T-helper 2 cell treated with Interferon-gamma antibody and Interleukin-4, amounts not matched to agents 100 ng/mL and 5 ng/mL, for 36 hours (primary cell): ENCODE results near the gene SNCA. TPM values are rescaled to one million over a fixed set of nuclear protein-coding genes. Genes with fewer than 3 reads are reported as not detected.

Experiments
- intact Hi-C: fragments of 100-400 bp; cut with micrococcal nuclease; formaldehyde crosslinking; loops from one replicate; pipeline ENCODE4 v1.15.1; 2023
- total RNA-seq: library from RNA; stranded (reverse); gene quantifications from 2 replicates; pipeline ENCODE4 v1.2.3, GENCODE V29; 2022

Gene SNCA
- 3.3 and 4.6 TPM in 2 replicates for total RNA-seq

DNA sequence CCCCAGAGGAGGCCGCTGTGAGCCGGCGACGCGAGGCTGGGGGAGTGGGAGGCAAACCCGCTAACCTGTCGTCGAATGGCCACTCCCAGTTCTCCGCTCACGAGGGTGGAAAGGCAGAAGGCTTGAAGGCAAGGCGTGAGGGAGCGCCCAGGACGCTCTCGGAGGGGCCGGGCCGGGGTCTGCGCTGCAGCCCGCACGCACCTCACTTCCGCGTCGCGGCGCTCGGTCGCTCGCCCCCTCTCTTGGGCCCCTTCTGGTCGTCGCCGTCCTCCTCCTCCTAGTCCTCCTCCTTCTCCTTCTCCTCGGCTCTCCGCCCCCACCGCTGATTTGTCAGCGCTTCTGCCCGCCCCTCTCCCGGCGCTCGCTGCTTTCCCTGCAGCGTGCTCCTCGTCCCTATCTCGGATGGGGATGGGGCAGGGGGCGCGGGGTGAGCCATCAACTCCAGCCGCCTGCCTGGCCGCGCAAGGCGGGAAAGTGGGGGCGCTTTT, at the start of gene SNCA:
SNCA (minus strand) TSS at position 265 of the 488 bp plus-strand sequence. CDS start 1,494 bp downstream, outside the sequence.
- intact Hi-C loops: loop anchor here (5.0 to 10.0 kb wide), 2 partner anchors 220 to 542 kb away; no protein-coding TSS in a partner anchor

DNA sequence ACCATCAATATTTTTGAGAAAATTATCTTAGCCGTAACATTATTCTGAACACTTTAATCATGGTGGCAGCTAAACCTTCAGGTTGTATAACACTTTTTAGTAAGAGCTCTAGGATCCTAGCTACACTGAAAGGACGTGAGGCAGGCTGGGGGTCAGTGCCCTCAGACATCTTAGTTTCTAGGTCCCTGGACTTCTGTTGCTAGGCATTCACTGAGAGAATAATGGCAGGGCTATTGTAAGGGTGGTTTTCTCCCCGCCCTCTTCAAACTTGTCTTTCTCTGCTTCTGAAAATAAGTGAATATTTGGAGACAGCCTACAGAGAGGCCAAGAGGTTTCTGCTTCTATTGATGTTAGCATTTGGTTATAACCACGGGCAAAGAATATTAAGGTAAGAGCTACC, 42.3 kb upstream of the SNCA start:
- intact Hi-C loops: no loop called here

GRCh38 chr4:89878611-89879010, 41.6 kb upstream of the SNCA start:
- intact Hi-C loops: no loop called here

DNA sequence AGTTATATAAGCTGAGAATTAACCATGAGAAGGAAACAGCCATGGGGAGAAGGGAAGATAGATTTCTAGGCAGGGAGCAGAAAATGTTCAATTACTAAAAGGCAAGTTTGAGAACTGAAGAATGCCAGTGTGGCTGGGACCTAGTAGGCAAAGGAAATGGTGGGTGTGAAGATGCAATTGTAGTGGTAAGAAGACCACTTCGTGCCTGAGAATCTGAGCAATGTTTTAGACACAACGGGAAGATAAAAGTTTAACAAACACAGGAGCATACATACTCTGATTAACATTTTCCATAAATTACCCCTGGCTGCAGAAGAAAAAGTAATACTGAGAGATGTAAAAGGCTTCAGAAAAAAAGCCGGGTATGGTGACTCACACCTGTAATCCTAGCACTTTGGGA, 39.6 kb upstream of the SNCA start:
- intact Hi-C loops: no loop called here

- intact Hi-C loops: loop anchor here (5.0 kb wide), 1 partner anchor 284 kb away; no protein-coding TSS in a partner anchor
These were observed 34.2 kb upstream of the SNCA start for GRCh38 chr4:89871211-89871610.

GRCh38 chr4:89868999-89869589, 32.1 kb upstream of the SNCA start:
- intact Hi-C loops: loop anchor here (10.0 kb wide), 1 partner anchor 384 kb away; no protein-coding TSS in a partner anchor

DNA sequence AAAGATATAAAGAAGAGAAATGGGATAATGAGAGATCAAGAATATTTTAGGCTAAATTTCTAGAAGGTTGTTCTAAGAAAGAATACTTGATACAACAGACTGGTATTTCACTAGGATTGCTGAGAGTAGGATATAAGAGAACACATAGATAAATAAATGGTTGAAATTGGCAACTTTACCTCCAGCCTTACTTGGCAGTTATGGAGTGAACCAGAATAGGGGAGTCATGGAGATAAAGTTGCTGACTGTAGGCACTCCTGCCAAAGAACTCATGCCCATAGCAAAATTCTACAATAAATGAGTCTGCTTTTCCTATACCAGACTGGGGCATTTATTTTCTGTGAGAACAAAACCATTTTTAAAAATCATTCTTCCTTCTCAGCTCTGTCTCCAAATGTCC, 31.3 kb upstream of the SNCA start:
- intact Hi-C loops: loop anchor here (10.0 kb wide), 1 partner anchor 383 kb away; no protein-coding TSS in a partner anchor

DNA sequence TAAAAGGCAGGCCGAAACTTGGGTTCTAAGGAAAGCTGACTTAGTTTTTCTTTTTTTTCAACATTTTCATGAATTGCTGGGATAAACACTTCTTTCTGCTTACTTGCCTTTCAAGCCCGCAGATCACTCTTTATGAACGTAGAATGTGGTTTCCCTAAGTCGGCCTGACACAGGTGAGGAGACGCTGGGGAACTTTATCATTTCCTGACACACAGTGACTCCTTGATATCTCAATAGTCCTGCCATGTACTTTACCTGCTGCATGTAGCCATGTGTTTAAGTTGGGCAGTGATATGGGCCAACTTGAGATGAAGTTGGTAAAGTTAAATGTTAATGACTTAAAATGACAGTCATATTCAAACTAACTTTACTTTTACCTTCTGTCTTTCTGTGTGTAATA, 26.6 kb upstream of the SNCA start:
- intact Hi-C loops: loop anchor here (10.0 kb wide), 1 partner anchor 379 kb away; no protein-coding TSS in a partner anchor

DNA sequence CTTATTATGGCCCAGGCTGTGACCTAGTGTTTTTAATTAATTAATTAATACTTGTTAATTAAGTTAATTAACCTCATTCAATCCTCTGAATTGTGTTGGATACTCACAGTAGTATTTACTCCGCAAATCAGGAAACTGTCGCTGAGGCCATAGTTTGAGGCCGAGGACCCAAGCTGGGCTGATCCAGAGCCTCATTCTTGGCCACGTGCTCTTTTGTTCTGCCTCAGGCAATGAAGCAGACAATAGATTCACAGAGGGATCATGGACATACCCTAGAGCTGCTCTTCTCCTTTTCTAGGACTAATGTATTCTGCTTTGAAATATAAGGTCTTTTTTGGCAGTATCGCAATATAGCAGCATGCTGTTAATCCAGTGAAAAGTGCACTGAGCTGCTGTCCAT, 24.0 kb upstream of the SNCA start:
- intact Hi-C loops: loop anchor here (10.0 kb wide), 1 partner anchor 376 kb away; no protein-coding TSS in a partner anchor

GRCh38 chr4:89855236-89855635, 18.3 kb upstream of the SNCA start:
- intact Hi-C loops: no loop called here

- intact Hi-C loops: no loop called here
These were observed 10.8 kb upstream of the SNCA start for GRCh38 chr4:89847571-89848325.

DNA sequence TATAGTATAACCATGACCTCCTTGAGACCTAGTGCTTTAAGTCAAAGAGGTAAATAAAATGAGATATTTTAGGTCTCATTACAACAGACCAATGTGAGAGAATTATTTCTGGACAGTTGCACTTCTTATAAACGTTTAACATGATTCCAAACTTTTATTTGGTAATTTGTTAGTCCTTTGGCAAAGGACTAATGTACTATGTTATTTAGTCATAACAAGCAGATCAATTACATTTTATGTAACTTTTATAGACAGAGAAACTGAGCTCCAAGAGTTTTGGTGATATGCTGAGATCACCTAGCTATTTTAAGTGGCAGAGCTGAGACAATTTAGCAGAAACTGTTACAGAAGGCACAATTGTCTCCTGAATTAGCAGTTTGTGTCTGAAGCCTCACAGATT, 2.6 kb upstream of the SNCA start:
- intact Hi-C loops: loop anchor here (5.0 to 10.0 kb wide), 2 partner anchors 222 to 545 kb away; no protein-coding TSS in a partner anchor

DNA sequence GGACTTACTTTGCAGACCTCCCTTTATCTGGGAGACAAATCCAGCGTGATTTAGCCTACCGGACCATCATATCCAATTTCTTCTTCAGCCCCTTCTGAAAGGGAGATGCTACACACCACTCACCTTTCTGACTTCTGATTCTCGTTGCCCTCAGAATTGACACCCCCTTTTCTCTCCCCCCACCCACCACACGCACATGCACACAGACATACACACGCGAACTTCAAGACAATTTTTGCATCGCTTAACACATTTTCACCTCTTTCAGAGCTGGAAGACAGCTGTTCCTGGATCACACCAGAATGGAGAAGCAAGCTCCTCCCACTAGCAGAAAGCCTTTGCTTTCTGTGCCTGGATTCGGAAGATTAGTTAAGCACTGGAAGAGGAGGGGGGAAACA, 1.0 kb upstream of the SNCA start:
- intact Hi-C loops: loop anchor here (5.0 to 10.0 kb wide), 2 partner anchors 221 to 543 kb away; no protein-coding TSS in a partner anchor

DNA sequence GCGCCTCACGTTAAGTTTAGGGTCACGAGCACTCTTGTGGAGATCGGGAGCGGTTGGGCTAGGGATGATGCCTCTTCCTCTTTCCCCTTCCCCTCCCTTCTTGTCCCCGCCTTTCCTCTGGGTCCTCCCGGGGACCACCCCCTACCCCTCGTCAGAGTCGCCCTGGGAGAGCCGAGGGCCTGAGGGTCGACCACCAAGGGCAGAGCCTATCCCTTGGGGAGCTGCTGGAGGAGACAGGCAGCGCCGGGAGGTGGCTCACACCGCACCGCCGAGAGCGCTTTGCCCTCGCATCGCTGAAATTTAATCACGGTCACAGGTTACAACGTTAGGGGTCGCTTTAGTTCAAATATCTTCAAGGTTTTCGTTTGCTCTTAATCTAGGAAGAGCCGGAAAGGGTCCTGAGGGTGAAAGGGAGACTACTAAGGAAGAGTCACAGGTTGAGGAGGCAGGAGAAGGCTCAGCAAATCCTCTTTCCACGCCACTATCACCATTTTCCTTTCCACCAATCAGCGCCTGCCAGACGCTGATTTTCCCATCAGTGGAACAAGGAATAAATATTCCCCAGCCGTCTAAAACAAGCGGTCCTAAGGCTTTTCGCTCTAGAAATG, 528 bp upstream of the SNCA start:
- intact Hi-C loops: loop anchor here (5.0 to 10.0 kb wide), 2 partner anchors 220 to 543 kb away; no protein-coding TSS in a partner anchor

- intact Hi-C loops: loop anchor here (5.0 to 10.0 kb wide), 2 partner anchors 219 to 541 kb away; no protein-coding TSS in a partner anchor
These were observed 773 bp downstream of the SNCA start for GRCh38 chr4:89836031-89836745.

GRCh38 chr4:89835413-89835812, 1.5 kb downstream of the SNCA start:
- intact Hi-C loops: loop anchor here (5.0 to 10.0 kb wide), 2 partner anchors 218 to 541 kb away; no protein-coding TSS in a partner anchor

- intact Hi-C loops: loop anchor here (5.0 to 10.0 kb wide), 2 partner anchors 217 to 540 kb away; no protein-coding TSS in a partner anchor
These were observed 2.3 kb downstream of the SNCA start for GRCh38 chr4:89834486-89835209.

GRCh38 chr4:89829470-89830138, 7.4 kb downstream of the SNCA start:
- intact Hi-C loops: loop anchor here (1.0 to 10.0 kb wide), 2 partner anchors 65 to 535 kb away; partner anchors contain the start of gene MMRN1

GRCh38 chr4:89823416-89823815, 13.5 kb downstream of the SNCA start:
- intact Hi-C loops: no loop called here
